Calu3 (cell line): ENCODE measurements around the gene PNISR. TPM values are rescaled to one million over a fixed set of nuclear protein-coding genes. Genes with fewer than 3 reads are reported as not detected.

ENCODE experiments used
- BruUV-seq: library from RNA; stranded (reverse); fragments of 400-500 nt; replicated peaks from 2 replicates; lab custom pipeline; 2021; lab: Mats Ljungman, UMichigan
- CTCF ChIA-PET: fragments of 300-600 bp; sonication (Branson Sonifier 250); formaldehyde crosslinking; loops from one replicate; lab custom pipeline; 2022; ENCODE audit warnings: antibody characterized with exemption; lab: Charles Lee
- DNase-seq: peaks from one replicate; pipeline ENCODE4 v3.0.0; 2022
- H3K27ac Mint-ChIP-seq: one replicate; pipeline ENCODE4 v1.8.0; 2022; ENCODE audit warnings: mixed read lengths; ENCODE audit not compliant: unreplicated experiment
- H3K27me3 Mint-ChIP-seq: one replicate; pipeline ENCODE4 v1.8.0; 2022; ENCODE audit warnings: mixed read lengths; ENCODE audit not compliant: unreplicated experiment
- H3K36me3 Mint-ChIP-seq: one replicate; pipeline ENCODE4 v1.8.0; 2022; ENCODE audit warnings: mild to moderate bottlenecking, moderate library complexity, mixed read lengths; ENCODE audit not compliant: insufficient read depth, unreplicated experiment
- H3K4me1 Mint-ChIP-seq: one replicate; pipeline ENCODE4 v1.8.0; 2022; ENCODE audit warnings: mild to moderate bottlenecking, low read depth, mixed read lengths; ENCODE audit not compliant: unreplicated experiment
- H3K4me3 Mint-ChIP-seq: one replicate; pipeline ENCODE4 v1.8.0; 2022; ENCODE audit warnings: mild to moderate bottlenecking, low read depth, moderate library complexity, mixed read lengths; ENCODE audit not compliant: unreplicated experiment
- H3K9me3 Mint-ChIP-seq: one replicate; pipeline ENCODE4 v1.8.0; 2022; ENCODE audit warnings: low read depth, mixed read lengths; ENCODE audit not compliant: unreplicated experiment
- intact Hi-C: fragments of 100-400 bp; cut with micrococcal nuclease; formaldehyde crosslinking; loops from one replicate; pipeline ENCODE4 v1.10.0; 2022; ENCODE audit not compliant: unreplicated experiment
- total RNA-seq: library from RNA; stranded (reverse); gene quantifications from 2 replicates; pipeline ENCODE4 v1.2.3, GENCODE V29; 2022
- TF ChIP-seq, protein P1 (sequence below): fragments of 200-600 bp; IDR thresholded peaks from one replicate; pipeline ENCODE4 v1.8.0; 2022; ENCODE audit warnings: antibody characterized with exemption; ENCODE audit not compliant: unreplicated experiment

Gene PNISR
- total RNA-seq, 1 experiment from 2014 or later: 82.5 TPM

DNA sequence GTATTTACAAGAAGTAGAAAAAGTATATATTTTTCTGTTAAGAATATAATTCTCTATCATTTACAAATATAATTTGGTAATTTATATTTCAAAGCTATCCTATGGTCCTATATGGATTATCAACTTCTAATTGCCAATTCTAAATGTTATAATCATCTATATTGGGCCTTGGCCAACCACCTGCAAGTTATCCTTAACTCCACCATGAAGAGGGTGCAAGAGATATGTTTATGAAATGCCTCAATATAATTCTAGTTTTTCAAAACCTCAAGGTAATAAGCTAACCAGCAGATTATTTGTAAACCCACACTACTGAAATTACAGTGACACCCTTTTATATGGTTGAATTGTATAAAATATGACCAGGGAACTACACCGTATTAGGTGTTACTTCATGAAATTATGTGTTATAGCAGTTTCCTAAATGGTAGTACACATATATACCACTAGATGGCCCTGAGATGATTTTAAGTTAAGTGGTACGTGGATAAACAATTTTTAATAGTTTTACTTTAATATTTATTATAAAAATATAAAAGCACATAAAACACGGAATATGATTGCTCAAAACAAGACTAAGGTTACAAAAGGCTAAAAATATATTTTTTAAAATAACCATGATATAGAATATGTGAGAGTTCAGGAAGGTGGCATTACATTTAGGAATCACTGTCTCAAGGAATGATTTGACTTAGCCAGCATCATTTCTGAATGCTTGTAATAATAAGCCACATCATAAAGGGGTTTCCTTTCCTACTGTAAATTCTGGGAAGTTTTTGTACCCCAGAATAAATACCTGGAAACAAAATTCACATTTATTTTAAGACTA is 9.8 kb upstream of the PNISR start:
- no peak for DNase-seq
- no peak overlapping the region for H3K27ac Mint-ChIP-seq

DNA sequence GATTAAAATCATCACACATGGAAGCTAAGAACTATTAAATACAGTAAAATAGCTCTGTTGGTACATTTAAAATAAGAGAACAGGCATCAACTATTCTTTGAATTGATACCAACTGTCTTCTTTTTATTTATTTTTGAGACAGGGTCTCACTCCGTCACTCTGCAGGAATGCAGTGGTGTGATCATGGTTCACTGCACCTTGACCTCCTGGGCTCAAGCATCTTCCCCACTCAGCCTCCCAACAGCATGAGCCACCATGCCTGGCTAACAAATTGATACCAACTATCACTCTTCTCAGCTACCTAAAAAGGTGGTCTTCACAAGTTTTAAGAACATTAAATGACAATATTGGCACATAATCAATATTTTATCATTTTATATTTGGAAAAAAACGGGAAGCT is 7.8 kb upstream of the PNISR start:
- CTCF ChIA-PET: interaction anchor here (1.7 kb wide), 1 partner anchor 102 kb away, joined by 3 read pairs; no protein-coding TSS in a partner anchor
- DNase-seq: no peak
- peaks cover 3% of the 10 kb centered on the region for H3K4me1 Mint-ChIP-seq
- H3K4me3 Mint-ChIP-seq: no peak overlapping the region
- TF ChIP-seq, protein P1, sequence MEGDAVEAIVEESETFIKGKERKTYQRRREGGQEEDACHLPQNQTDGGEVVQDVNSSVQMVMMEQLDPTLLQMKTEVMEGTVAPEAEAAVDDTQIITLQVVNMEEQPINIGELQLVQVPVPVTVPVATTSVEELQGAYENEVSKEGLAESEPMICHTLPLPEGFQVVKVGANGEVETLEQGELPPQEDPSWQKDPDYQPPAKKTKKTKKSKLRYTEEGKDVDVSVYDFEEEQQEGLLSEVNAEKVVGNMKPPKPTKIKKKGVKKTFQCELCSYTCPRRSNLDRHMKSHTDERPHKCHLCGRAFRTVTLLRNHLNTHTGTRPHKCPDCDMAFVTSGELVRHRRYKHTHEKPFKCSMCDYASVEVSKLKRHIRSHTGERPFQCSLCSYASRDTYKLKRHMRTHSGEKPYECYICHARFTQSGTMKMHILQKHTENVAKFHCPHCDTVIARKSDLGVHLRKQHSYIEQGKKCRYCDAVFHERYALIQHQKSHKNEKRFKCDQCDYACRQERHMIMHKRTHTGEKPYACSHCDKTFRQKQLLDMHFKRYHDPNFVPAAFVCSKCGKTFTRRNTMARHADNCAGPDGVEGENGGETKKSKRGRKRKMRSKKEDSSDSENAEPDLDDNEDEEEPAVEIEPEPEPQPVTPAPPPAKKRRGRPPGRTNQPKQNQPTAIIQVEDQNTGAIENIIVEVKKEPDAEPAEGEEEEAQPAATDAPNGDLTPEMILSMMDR: no peak
- intact Hi-C loops: no loop called here
- H3K27me3 Mint-ChIP-seq: no peaks in the 10 kb centered on the region
- no peaks in the 10 kb centered on the region for H3K36me3 Mint-ChIP-seq
- BruUV-seq: no TSS peak
- H3K27ac Mint-ChIP-seq: no peak overlapping the region
- no peaks in the 10 kb centered on the region for H3K9me3 Mint-ChIP-seq

More for the DNA sequence above, 9.8 kb upstream of the PNISR start:
- Mint-ChIP-seq H3K36me3 (no peaks in the 10 kb centered on the region), H3K4me3 (no peak overlapping the region), H3K9me3 (no peaks in the 10 kb centered on the region), H3K4me1 (no peaks in the 10 kb centered on the region), H3K27me3 (no peaks in the 10 kb centered on the region)
- TF ChIP-seq, protein P1: peak; percentile 46
- CTCF ChIA-PET: no interaction called here
- no TSS peak for BruUV-seq
- intact Hi-C loops: loop anchor here (5.0 kb wide), 1 partner anchor 87 kb away; no protein-coding TSS in a partner anchor

DNA sequence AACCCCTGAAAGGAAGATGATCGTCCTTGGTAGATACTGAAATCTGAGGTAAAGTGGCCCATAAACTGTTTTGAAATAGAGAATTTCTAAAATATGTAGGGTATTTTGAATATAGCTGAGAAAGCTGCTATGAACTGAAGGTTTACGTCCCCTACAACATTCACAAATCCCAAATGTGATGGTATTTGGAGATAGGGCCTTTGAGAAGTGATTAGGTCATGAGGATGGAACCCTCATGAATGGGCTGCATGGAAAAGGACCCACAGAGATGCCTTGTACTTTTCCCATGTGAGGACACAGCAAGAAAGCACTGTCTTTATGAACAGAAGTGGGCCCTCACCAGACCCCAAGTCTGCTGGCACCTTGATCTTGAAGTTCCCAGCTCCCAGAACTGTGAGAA is 6.8 kb upstream of the PNISR start:
- no peaks in the 10 kb centered on the region for H3K27me3 Mint-ChIP-seq
- no peak for DNase-seq
- CTCF ChIA-PET: interaction anchor here (1.7 kb wide), 1 partner anchor 101 kb away, joined by 3 read pairs; no protein-coding TSS in a partner anchor
- intact Hi-C loops: no loop called here
- H3K9me3 Mint-ChIP-seq: no peaks in the 10 kb centered on the region
- no peak overlapping the region for H3K4me3 Mint-ChIP-seq
- BruUV-seq: no TSS peak
- no peak overlapping the region for H3K27ac Mint-ChIP-seq
- TF ChIP-seq, protein P1: no peak
- peaks cover 7% of the 10 kb centered on the region for H3K4me1 Mint-ChIP-seq
- H3K36me3 Mint-ChIP-seq: no peaks in the 10 kb centered on the region

DNA sequence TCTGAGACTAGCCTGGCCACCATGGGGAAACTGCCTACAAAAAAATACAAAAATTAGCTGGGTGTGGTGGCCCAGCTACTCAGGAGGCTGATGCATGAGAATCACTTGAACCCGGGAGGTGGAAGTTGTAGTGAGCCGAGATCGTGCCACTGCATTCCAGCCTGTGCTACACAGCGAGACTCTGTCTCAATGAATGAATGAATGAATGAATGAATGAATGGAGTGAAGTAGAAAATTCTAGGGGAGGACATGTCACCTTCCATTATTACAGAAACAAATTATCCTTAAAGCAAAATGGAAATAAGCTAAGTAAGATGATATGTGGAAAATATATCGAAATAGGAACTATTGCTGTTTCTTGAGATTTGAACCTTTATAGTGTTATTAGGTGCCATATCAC is 2.9 kb upstream of the PNISR start:
- no TSS peak for BruUV-seq
- CTCF ChIA-PET: no interaction called here
- Mint-ChIP-seq H3K9me3 (no peaks in the 10 kb centered on the region), H3K4me3 (no peak overlapping the region), H3K4me1 (peaks cover 20% of the 10 kb centered on the region), H3K27me3 (no peaks in the 10 kb centered on the region), H3K36me3 (peaks cover 35% of the 10 kb centered on the region), H3K27ac (no peak overlapping the region)
- no peak for DNase-seq
- TF ChIP-seq, protein P1: no peak
- intact Hi-C loops: no loop called here
